Measurements from ENCODE around the gene RHBDF2.

The RHBDF2 gene

DNA sequence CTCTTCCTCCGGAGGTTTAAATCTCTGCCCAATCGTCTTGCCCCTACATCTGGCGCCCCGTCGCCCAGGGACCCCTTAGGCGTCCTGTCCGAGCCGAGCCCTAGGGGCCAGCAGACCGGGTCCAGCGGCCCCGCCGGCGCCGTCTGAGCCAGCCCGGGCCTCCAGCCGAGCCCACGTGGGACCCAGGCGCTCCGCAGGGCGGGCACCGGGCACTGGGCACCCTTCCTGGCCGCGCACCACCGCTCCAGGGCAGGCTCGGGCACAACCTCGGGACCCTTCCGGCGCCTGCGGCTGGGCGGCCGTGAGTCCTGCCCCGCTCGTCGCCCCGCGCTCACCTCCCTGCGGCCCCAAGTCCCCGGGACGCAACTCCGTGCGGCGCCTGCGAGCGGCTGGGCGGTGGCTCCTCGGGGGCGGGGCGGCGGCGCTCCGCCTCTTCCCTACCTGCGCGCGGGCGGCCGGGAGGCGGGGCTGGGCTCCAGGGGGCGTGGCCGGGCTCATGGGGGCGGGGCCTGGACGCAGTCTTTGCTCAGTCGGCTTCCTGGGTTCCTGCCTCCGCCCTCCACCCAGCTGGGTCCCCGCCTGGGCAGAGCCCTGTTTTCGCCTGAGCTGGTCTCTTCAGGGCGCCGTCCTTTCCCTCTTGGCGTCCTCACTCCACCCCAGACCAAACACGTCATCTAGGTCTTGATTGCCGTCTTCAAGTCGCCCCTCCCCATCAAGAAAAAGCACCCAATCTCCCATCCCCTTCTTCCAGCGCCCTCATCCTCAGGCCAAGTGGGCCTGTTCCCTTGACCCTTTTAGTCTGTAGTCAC is at the start of gene RHBDF2:
Gene RHBDF2, minus strand, starts transcription at position 406 of the 809 bp plus-strand sequence. CDS start 19,899 bp downstream, outside the sequence.
- DNase-seq (ENCODE audit: low read depth in 2 of 2), result peak; percentile 91 to 97

DNA sequence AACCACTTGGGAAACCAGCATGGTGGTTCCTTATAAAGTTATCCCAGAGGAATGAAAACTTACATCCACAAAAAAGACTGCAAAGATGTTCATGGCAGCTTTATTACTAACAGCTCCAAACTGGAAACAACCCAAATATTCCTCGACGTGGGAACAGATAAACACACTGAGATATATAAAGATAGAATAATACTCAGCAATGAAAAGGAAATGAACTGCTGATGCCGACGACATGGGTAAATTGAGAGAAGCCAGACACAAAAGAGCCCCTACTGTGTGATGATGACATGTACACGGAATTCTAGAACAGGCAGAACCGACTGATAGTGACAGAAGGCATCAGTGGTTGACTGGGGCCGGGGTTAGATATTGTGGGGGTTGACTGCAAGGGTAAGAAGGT is 48.3 kb upstream of the RHBDF2 start:
- DNase-seq (ENCODE audit: low read depth in 2 of 2), result no peak

DNA sequence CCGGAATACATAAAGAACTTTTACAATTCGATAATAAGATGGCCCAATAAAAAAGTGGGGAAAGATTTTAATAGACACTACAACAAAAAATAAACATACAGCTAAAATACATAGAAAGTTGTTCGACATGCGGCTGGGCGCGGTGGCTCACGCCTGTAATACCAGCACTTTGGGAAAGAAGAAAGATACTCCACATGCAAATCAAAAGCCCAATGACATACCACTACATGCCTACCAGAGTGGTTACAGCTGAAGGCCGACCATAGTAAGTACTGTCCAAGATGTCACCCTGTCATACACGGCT is 47.9 kb upstream of the RHBDF2 start:
- DNase-seq (ENCODE audit: low read depth in 2 of 2), result no peak

DNA sequence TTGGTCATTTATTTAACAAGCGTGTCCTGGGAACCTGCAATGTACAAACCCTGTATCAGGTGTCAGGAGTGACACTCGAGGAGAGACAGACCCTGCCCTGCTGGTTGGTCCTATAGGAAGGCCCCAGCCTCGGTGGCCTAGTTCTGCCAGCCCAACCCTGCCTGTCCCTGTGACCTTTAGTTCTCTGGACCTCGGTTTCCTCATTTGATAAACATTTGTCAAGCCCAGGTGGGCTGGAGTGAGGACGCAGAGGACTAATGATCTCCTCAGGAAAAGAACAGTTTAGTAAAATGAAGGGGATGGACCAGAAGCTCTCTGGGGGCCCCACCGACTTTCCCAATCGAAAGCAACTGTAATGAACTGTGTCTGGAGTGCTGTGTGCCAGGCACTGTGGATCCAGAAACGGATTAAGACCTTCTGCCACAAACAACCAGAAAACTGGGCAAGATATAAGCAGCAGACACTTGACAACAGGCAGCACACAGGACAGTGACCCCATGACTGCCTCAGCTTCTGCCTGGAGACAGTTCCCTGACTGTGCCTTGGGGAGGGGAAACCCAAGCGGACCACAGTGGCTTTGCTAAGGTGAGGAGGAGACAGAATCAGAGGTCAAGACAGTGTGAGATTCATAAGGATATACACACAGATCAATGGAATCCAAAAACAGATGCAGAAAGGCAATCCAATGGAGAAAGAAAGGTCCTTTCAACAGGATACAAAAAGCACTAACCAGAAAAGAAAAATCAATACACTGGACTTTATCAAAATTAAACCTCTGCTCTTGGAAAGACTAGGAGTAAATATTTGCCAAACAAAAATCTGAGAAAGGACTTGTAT is 47.4 kb upstream of the RHBDF2 start:
- no peak for DNase-seq (ENCODE audit: low read depth in 2 of 2)

DNA sequence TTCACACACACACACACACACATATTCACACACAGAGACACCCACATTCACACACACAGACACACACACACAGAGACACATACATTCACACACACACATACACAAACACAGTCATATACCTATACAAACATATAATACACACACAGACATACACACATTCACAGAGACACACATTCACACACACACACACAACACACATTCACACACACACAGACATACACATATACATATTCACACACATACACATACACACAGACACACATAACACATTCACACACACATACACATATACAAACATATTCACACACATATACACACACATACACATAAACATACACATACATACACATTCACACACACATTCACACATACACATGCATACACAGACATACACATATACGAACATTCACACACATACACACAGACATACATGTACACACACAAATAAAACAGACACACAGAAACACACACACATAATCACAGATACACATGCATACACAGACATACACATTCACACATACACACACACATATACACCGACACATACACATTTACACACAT is 46.5 kb upstream of the RHBDF2 start:
- no peak for DNase-seq (ENCODE audit: low read depth in 2 of 2)

DNA sequence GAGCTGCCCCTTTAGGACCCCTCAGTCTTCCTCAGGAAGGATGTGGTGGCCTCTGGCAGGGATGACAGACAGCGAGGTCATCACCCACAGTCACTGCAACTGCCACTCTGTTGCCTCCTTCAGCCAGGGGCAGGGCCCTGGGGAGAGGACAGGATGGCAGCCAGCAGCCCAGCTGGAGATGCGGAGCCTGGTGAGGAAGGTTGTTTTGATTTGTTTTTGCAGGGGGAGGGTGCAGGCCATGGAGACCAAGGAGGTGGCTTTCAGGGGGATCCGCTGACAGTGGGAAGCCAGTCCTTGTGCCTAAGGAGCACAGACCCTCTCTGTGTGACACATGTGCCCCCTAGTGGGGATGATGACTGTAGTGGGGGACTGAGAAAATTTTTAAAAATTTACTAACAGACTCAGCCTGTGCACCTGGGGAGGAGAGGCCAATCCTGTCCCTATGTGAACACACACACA is 46.0 kb upstream of the RHBDF2 start:
- peak in 1 of 2 donors; percentile 36 for DNase-seq (ENCODE audit: low read depth in 2 of 2)

DNA sequence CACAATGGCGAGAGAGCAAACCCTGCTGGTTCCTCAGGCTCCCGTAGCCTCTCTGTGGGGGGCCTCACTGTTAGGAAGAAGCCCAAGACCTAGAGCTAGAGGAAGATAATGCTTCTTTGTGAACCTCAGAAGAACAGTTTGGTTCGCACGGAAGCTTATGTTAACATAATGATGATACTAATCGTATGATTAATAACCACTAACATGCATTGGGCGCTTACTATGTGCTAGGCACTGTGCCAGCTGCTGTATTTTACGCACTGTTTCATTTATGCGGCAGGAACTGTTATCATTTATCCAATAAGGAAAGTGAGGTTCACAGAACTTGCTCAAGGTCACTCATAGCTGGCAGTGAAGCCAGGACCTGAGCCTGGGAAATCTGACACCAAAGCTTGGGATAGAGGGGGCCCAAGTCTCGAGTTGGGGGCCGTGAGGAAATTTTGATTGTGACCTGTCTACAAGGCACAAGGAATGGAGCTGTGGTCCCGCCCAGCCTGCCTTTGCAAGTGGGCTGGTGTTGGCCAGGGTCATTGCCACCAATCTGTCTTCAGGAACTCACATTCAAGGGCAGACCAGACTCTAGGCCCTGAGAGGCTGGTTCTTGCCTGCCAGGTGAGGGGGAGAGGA is 45.4 kb upstream of the RHBDF2 start:
- no peak for DNase-seq (ENCODE audit: low read depth in 2 of 2)

DNA sequence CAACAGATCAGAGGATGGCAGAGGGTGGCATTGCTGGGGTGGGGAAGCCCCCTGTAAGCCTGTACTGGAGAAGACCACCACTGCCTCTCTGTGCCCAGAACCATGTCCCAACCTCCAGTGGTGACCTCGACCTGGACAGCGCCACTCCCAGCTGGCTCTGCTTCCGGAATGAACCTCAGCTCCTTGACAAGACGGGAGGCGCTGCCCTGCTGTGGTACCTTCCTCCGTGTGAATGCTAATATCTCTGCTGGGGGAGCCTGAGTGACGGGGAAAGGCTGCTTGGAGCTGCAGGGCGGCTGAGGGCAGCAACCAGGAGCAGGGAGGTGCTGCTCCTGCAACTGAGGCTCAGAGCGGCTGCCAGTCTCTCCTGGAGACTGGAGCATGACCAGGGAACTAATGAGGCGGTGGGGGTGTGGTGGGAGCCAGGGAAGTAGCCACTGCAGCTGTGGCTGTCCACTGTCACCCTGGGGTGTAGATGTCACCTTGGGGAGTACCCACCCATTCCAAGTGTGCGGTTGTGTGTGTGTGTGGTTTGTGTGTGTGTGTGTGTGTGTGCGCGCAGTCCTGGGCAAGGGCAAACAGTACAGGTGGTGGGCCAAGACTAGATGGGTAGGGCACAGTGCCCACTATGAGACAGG is 44.8 kb upstream of the RHBDF2 start:
- DNase-seq (ENCODE audit: low read depth in 2 of 2), result no peak

DNA sequence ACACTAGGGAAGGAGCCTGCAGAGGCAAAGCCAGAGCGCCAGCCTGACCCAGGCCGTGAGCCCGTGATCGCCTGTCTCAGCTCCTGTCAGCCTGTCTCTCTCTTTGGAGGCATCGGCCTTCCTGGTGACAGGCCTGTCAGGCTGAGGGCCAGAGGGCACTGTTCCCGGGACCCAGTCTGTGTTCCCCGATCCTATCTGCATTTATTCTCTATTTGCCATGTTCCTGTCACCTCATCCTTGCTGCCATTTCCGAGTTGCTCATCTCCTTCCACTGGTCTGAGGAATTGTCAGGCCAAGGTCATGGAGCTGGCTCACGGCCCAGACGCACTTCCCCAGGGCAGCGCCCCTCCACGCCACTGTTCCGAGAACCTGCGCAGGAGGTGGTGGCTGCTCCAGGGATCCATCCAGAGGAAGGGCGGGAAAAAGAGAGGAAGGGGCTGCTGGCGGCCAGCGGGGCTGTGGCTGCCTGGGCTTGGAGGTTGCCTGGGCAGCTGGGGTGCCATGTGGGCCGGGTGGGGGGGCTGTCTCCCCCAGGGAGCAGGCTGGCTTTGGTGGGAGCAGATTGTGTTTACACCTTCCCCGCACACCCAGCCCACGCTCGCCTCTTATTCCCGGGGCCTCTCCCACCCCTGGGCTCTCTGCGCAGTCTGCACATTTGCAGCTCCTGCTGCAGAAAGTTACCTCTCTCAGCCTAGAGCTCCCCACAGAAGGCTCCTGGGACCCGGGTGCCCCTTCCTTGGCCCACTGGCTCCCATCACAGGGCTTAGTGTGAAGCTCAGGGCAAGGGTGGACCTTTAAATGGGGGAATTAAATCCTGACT is 43.5 kb upstream of the RHBDF2 start:
- DNase-seq (ENCODE audit: low read depth in 2 of 2), result no peak

DNA sequence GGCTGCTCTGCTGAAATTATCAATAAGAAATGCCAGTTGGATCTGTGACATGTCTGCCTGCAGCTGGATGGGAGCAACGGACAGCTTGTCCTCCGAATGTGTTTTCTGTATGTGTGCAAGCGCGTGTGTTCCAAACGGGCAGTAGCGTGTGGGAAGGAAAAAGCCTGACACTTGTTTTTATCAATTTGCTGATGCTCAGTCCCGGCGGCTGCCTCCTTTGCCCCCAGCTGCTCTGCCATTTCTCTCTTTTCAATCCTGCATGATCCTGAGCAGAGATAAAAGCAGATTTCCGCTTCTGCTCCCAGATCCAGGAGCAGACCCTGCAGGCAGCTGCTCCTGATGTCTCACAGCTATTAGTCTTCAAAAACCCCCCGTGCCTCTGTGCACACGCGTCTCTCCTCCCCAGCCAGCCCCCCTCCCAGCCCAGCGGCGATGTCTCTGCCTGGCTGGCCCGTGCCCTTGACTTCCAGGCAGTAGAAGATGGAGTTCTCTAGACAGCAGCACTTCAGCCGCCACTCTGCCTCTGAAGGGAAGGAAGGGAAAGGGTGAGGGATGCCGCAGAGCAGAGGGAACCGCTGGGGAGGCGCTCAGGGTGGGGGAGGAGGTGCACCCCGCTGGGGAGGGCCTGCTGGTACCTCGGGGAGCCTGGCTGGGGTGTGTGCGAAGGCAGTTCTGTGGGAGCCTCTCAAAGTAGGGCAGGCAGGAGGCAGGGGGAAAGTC is 42.8 kb upstream of the RHBDF2 start:
- DNase-seq (ENCODE audit: low read depth in 2 of 2), result no peak

DNA sequence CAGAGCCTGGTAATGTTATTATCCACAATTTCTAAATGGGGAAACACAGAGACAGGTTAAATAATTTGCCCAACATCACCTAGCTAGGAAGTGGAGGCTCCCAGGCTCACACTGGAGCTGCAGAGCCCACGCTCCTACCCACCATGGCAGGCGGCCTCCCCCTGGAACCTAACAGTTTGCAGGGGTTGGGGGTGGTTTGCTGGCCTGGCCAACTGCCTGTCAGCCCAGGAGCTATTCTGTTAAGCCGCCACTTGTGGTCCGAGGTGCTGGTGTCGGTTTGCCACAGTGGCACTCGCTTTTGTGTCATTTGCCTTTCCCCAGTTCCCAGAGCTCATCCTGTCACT is 42.2 kb upstream of the RHBDF2 start:
- no peak for DNase-seq (ENCODE audit: low read depth in 2 of 2)

DNA sequence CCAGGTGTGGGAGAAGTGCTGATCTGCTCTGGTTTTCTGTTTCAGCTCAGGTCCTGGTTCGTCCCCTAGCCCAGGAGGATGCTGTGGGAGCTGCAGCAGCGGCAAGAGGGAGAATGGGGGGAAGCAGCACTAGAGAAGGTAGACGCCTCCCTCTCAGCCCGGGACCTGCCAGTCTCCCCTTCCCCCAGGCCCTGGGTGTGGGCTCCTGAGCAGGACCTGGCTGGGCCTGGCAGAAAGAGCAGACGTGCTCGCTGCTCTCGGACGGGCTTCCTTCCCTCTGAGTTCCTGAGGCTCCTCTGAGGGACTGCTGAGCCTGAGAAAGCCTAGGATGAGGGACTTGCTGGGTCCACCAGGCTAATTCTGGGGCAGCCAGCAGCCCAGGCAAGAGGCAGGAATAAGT is 41.8 kb upstream of the RHBDF2 start:
- no peak for DNase-seq (ENCODE audit: low read depth in 2 of 2)

DNA sequence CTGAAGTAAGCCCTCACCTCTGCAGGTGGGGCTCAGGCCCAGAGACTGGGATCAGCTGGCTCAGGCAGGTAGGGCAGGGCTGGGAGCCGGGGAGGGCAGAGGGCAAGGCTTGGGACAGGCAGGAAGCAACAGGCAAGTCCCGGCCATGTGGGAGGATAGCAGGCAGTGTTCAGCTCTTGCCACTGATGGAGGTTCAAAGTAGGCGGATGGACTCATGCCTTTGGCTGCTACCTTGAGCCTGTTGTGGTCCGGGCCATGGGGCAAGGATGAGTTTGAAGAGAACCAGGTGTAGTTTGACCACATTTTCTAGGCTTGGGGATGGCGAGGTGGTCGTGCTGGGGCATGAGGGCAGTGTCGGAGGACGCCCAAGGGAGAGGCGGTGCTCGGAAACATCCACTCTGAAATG is 41.3 kb upstream of the RHBDF2 start:
- no peak for DNase-seq (ENCODE audit: low read depth in 2 of 2)

DNA sequence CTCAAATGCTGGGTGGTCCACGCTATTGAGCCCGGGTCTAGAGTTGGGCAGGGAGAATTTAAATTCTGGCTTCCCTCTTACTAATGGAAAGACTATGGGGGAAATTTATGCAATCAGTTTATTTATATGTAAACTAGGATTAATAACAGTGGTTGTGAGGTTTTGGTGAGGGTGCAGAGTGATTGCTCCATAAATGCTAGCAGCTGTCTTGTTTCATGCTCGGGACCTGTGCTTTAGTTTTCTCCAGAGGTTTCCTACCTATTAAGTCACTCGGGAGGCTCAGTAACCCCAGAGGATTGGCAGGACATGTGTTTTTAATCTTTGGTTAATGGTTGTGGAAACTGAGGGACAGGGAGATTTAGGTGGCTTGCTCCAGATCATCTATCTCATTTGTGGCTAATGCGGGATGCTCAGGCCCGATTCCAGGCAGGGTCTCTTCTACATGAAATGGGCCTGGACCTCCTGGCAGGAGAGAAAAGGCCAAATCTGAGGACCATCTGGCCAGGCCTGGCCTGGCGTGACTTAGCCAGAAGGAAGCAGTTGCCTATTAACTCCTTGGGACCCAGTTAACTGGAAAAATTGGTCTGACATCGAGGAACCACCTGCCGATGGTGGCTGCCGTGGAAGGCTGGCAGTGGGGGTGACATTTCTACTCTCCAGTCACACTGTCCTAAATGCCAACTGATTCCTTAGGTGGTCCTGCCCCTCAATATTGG is 40.7 kb upstream of the RHBDF2 start:
- DNase-seq (ENCODE audit: low read depth in 2 of 2), result no peak

DNA sequence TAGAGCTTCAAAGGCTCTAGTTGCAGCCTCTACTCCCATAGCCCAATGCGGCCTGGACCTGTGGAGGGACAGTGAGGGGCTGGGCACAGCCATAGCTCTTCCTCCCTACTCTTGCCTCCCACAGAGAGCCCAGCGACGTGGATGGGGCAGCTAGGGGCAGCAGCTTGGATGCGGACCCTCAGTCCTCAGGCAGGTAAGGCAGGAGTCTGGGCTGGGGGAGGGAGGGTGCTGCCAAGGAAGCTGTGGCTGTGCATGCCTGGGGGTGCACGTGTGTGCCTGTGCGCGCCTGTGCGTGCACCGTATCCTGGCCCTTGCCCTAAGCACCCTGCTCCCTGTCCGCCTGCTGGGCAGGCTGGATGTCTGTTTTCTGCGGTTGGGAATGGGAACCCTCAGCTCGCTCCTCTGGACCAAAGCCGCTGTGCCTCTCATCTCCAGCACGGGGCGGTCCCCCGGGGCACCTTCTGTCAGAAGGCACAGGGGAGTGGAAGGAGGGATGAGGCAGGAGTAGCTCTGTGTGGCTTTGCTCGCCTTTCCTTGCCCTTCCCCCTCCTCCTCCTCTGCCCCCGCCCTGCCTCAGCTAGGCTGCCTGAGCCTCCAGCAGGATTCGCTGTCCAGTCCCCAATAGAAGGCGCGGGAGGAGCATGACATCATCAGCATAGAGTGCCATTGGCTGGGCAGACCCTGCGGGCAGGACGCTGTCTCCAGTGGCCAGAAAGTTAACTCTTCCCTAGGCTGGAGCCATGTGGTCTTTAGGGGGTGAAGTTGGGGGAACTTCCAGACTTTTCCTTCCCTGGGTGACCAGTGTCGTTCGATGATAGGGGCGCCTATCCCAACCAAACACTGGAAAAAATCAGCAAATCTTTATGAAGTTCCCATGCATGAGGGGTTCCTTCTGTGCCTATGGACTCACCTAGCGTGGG is 39.4 kb upstream of the RHBDF2 start:
- no peak for DNase-seq (ENCODE audit: low read depth in 2 of 2)

DNA sequence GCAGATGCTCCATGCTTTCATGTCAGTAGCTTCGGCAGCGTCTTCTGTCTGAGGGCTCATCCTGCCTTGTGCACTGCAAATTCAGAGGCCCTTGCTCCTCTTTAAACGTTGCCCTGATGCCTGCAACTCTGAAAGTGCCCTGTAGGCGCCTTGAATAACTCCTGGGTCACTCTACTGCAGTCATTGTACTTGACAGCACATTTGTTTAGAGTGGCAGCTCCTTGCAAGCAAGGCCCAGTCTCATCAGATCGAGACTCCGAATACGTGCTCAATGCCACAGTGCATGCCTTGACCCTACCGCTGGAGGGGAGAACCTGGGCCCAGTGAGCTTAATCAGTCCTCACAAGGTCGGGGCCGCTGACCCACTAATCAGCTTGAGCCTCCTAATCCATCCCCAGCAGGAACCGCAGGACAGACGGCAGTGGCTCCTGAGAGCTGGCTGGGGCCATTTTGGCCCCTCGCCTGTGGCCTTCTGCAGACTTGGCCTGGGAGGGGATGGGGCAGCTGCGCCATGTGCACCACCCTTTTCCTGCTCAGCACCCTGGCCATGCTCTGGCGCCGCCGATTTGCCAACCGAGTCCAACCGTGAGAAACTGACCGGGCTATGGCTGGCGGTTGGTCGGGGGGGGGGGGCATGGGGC is 38.5 kb upstream of the RHBDF2 start, which contains the start of gene PRCD:
Gene PRCD, plus strand, starts transcription at position 414 of the 641 bp plus-strand sequence. Its CDS starts 98 bp downstream, at position 512.
- no peak for DNase-seq (ENCODE audit: low read depth in 2 of 2)

DNA sequence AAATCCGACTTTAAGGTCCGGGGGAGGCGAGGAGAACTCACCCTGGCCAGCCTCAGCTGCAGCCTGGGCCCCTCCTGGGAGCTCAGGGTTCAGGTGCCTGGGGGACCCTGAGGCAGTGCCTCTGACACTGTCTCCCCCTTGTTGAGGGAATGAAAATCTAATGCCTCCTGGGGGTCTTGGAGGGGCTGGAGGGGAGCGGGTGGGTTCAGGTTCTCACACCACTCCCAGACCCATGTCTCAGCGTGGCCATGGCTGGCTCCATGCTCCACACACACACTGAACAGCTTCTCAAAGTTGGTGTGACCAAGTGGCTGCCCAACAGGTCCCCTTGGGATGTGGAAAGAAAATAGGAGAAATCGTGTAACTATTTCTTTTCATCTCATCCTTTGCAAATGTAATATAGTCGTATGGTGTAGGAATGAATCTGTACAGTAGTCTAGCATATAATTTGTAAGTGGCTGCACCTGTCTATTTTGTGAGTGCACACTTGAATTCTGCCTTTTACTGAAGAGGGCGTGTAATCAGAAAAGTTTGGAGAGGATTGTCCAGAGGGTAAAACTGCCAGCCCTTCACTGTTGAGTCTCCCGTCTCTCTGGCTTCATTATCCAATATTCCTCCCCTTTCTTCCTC is 37.8 kb upstream of the RHBDF2 start:
- no peak for DNase-seq (ENCODE audit: low read depth in 2 of 2)
